ENCODE data around the gene IRF5.
A peak's percentile ranks its signal among the peaks of the same experiment; 100 is the strongest.

The IRF5 gene

DNA sequence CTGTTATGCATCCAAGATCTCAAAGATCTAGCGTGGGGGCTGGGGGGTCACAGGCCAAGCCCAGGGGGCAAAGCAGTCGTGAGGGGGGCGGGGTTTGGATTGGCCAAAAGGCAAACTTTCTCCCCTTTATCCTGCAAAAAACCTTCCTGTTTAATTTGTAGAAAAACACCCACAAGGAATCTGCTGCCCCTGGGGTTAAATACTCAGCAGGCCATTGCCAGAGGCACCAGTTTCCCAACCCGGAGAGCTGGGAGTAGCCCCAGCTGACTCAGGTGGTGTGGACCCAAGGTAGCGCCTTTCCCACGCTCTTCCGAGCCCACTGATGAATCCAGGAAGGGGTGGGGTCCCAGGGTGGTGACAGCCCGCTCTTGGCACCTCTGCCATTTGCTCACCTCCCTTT, 48.6 kb upstream of the IRF5 start:
- peaks cover 4% of the 10 kb centered on the region; the same call in 1 of the 2 replicates for H3F3A ChIP-seq (ENCODE audit: control insufficient read depth, insufficient read depth)
- H3K79me2 ChIP-seq (ENCODE audit: control insufficient read depth, low read length): no peaks in the 10 kb centered on the region
- H3K27ac ChIP-seq (ENCODE audit: low read depth, low read length): no peak overlapping the region
- H3K27me3 ChIP-seq (ENCODE audit: control insufficient read depth, low read length): peaks cover 38% of the 10 kb centered on the region
- TF ChIP-seq EZH2phosphoT487 (IDR thresholded peaks at IDR 0.05; ENCODE audit: borderline replicate concordance, low read length): no peak
- TF ChIP-seq CTCF (IDR thresholded peaks at IDR 0.05; ENCODE audit: low read depth, low read length, poor library complexity, severe bottlenecking): no peak
- peaks cover 4% of the 10 kb centered on the region for H3K4me1 ChIP-seq (ENCODE audit: control insufficient read depth, low read length)
- H3K4me2 ChIP-seq (ENCODE audit: low read length): no peak overlapping the region
- H3K9me2 ChIP-seq (replicated peaks; ENCODE audit: control insufficient read depth, low read length): no peaks in the 10 kb centered on the region
- no peak overlapping the region for H3K4me3 ChIP-seq (ENCODE audit: low read length)
- no peaks in the 10 kb centered on the region for H3K36me3 ChIP-seq (ENCODE audit: control insufficient read depth, low read length)
- H3K9me3 ChIP-seq (ENCODE audit: control insufficient read depth, insufficient read depth, low read length): 0 out of 2 replicates have a peak, but pooled peaks cover 3% of the 10 kb centered on the region
- H4K20me1 ChIP-seq (ENCODE audit: control insufficient read depth, insufficient read depth, low read depth, low read length): no peaks in the 10 kb centered on the region

DNA sequence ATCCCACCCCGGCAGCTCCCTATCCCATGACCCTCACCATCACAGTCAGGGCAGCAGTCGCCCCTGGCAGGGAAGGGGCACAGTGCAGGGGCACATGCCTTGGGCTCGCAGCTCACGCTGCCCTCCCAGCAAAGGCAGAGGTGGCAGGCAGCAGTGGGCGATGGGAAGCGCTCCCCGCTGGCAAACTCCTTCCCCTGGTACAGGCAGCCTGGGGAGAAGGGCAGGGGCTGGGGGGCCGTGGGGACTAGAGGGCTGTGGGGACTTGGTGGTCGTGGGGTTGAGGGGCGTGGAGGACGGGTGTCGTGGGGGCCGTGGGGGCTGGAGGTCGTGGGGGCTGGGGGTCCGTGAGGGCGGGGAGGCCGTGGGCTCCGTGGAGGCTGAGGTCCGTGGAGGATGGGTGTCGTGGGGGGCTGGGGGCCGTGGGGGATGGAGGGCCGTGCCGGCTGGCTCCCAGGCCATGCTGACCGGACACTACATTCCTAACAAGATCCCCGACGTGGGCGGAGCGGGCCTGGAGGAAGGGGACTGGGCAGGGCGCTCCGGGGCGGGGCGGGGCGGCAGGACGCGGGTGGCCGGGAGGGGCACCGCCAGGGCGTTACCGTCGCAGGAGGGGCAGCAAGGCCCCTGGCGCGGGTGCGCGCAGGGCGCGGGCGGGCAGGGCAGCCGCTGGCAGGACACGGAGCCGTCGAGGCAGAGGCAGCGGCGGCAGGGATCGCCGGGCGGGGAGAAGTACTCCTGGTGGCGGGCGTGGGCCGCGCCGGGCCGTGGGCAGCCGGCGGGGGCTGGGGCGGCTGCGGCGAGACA, 47.2 kb upstream of the IRF5 start:
- Histone ChIP-seq H3K9me3 (ENCODE audit: control insufficient read depth, insufficient read depth, low read length) (0 out of 2 replicates have a peak, but pooled peaks cover 3% of the 10 kb centered on the region), H3F3A (ENCODE audit: control insufficient read depth, insufficient read depth) (peaks cover 4% of the 10 kb centered on the region; the same call in 1 of the 2 replicates), H3K4me1 (ENCODE audit: control insufficient read depth, low read length) (no peaks in the 10 kb centered on the region; the same call in 1 of the 2 replicates), H3K4me2 (ENCODE audit: low read length) (0 out of 2 replicates have a peak overlapping the region, but pooled peaks have one; percentile 22), H3K9me2 (replicated peaks; ENCODE audit: control insufficient read depth, low read length) (no peaks in the 10 kb centered on the region), H3K27me3 (ENCODE audit: control insufficient read depth, low read length) (peaks cover 38% of the 10 kb centered on the region), H3K79me2 (ENCODE audit: control insufficient read depth, low read length) (no peaks in the 10 kb centered on the region), H3K4me3 (ENCODE audit: low read length) (no peak overlapping the region), H3K27ac (ENCODE audit: low read depth, low read length) (no peak overlapping the region), H3K36me3 (ENCODE audit: control insufficient read depth, low read length) (no peaks in the 10 kb centered on the region), H4K20me1 (ENCODE audit: control insufficient read depth, insufficient read depth, low read depth, low read length) (no peaks in the 10 kb centered on the region)
- TF ChIP-seq EZH2phosphoT487 (IDR thresholded peaks at IDR 0.05; ENCODE audit: borderline replicate concordance, low read length) (no peak), CTCF (IDR thresholded peaks at IDR 0.05; ENCODE audit: low read depth, low read length, poor library complexity, severe bottlenecking) (no peak)

DNA sequence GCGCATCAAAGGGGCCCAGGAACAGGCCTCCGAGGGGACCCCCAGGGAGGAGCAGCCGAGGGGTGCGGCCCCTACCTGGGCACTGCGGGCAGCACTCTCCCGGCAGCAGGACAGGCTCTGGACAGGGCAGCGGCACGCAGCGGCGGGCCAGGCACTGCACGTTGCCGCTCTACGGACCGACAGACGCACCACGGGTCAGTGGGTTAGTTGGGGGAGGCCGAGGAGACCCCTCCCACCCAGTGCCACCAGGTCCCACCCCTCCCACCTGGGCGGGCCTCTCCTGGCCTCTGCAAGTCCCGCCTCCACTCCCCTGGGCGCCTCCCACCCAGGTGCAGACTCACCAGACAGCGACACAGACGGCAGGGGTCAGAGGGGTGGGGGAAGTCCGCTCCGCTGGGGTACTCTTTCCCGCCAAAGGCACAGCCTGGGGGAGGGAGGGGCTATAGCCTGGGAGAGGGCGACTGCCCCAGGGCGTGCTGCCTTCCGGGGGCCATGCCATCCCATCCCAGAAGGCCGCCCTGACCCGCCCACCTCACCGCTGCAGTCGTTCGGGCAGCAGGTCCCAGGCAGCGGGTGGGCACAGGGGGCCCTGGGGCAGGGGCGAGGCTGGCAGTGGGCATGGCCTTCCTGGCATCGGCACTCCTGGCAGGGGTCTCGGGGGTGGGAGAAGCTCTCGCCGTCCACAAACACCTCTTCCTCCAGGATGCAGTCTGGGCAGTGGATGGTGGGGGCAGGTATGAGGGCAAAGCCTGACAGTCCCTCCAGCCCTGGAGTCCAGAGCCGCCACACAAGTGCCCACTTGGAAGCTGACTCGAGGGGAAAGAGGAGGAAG, 46.4 kb upstream of the IRF5 start:
- H4K20me1 ChIP-seq (ENCODE audit: control insufficient read depth, insufficient read depth, low read depth, low read length): no peaks in the 10 kb centered on the region
- no peaks in the 10 kb centered on the region; the same call in 1 of the 2 replicates for H3K4me1 ChIP-seq (ENCODE audit: control insufficient read depth, low read length)
- H3K9me2 ChIP-seq (replicated peaks; ENCODE audit: control insufficient read depth, low read length): no peaks in the 10 kb centered on the region
- H3K27ac ChIP-seq (ENCODE audit: low read depth, low read length): no peak overlapping the region
- no peak overlapping the region for H3K4me3 ChIP-seq (ENCODE audit: low read length)
- 0 out of 2 replicates have a peak overlapping the region, but pooled peaks have one; percentile 22 for H3K4me2 ChIP-seq (ENCODE audit: low read length)
- no peaks in the 10 kb centered on the region for H3K79me2 ChIP-seq (ENCODE audit: control insufficient read depth, low read length)
- peaks cover 38% of the 10 kb centered on the region for H3K27me3 ChIP-seq (ENCODE audit: control insufficient read depth, low read length)
- H3F3A ChIP-seq (ENCODE audit: control insufficient read depth, insufficient read depth): peaks cover 4% of the 10 kb centered on the region; the same call in 1 of the 2 replicates
- no peaks in the 10 kb centered on the region for H3K36me3 ChIP-seq (ENCODE audit: control insufficient read depth, low read length)
- 0 out of 2 replicates have a peak, but pooled peaks cover 3% of the 10 kb centered on the region for H3K9me3 ChIP-seq (ENCODE audit: control insufficient read depth, insufficient read depth, low read length)
- TF ChIP-seq EZH2phosphoT487 (IDR thresholded peaks at IDR 0.05; ENCODE audit: borderline replicate concordance, low read length) (peak; percentile 76; the same call in 1 of the 2 replicates), CTCF (IDR thresholded peaks at IDR 0.05; ENCODE audit: low read depth, low read length, poor library complexity, severe bottlenecking) (no peak)
